Kidney epithelial cell (primary cell): ENCODE measurements around the gene PPBP. TPM values are rescaled to one million over a fixed set of nuclear protein-coding genes. Genes with fewer than 3 reads are reported as not detected.

Experiments
- DNase-seq: peaks from one replicate; pipeline ENCODE4 v3.0.0-alpha.2; 2010; ENCODE audit warnings: low read depth
- H3K27me3 ChIP-seq: 2 replicates; pipeline ENCODE4 v1.6.0; 2011; ENCODE audit warnings: low read length; ENCODE audit not compliant: control insufficient read depth, insufficient read depth
- H3K36me3 ChIP-seq: 2 replicates; pipeline ENCODE4 v1.5.1; 2011; ENCODE audit warnings: low read length; ENCODE audit not compliant: control insufficient read depth, insufficient read depth
- H3K4me3 ChIP-seq: 2 replicates; pipeline ENCODE4 v1.5.1; 2011; ENCODE audit warnings: low read depth, mild to moderate bottlenecking, control low read depth, low read length
- total RNA-seq: library from RNA; depleted of rRNA; stranded (reverse); fragments of >200 nt; gene quantifications from 2 replicates; pipeline ENCODE4 v1.2.3, GENCODE V29; 2015
- TF ChIP-seq, protein P1 (sequence below): IDR thresholded peaks from 2 replicates; pipeline ENCODE4 v1.5.1; 2011; ENCODE audit warnings: mild to moderate bottlenecking, moderate library complexity, low read length, control low read depth, inconsistent platforms; ENCODE audit not compliant: insufficient read depth, poor library complexity, severe bottlenecking

PPBP gene
- total RNA-seq, 1 donor from 2014 or later = not detected

DNA sequence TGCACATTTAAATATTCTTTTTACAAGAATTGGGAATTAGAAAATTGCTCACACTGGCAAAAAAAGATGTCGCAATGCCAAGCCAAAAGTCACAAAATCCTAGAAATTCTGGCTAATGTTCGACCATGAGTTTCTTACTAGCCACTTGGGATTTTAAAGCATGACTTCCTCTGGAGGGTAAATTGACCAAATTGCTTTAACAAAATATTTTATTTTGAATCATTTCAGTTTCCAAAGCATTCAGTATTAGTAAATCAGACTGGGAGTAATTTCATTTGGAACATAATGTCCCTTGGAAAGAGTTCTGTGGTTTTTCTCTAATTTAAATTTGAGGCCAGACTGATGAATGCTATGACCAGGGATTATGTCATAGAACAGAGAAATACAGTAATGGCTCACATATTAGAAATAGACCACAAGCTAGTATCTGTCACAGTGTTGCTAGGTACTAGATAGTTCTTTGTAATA, 18.1 kb upstream of the PPBP start:
- no peaks in the 10 kb centered on the region for H3K27me3 ChIP-seq
- TF ChIP-seq, protein P1, sequence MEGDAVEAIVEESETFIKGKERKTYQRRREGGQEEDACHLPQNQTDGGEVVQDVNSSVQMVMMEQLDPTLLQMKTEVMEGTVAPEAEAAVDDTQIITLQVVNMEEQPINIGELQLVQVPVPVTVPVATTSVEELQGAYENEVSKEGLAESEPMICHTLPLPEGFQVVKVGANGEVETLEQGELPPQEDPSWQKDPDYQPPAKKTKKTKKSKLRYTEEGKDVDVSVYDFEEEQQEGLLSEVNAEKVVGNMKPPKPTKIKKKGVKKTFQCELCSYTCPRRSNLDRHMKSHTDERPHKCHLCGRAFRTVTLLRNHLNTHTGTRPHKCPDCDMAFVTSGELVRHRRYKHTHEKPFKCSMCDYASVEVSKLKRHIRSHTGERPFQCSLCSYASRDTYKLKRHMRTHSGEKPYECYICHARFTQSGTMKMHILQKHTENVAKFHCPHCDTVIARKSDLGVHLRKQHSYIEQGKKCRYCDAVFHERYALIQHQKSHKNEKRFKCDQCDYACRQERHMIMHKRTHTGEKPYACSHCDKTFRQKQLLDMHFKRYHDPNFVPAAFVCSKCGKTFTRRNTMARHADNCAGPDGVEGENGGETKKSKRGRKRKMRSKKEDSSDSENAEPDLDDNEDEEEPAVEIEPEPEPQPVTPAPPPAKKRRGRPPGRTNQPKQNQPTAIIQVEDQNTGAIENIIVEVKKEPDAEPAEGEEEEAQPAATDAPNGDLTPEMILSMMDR = no peak
- H3K4me3 ChIP-seq = no peak overlapping the region
- DNase-seq = peak; percentile 65
- H3K36me3 ChIP-seq = no peaks in the 10 kb centered on the region

DNA sequence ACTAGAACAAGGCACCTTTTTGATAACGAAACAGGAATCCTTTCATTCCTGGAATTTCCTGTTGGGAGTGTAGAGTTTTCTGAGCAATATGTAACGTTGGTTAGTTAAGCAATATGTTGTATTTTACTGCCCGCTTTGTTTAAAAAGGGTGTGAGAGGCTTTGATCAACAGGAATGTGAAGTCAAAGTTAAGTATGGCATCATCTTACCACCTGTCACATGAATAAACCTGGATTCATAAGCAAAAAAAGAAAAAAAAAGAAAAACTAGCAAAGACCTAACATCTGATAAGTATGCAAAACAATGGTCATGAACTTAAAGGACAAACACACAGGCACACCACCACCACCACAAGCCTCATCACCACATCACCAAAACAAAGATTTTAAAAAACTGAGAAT, 17.5 kb upstream of the PPBP start:
- TF ChIP-seq, protein P1 = no peak
- H3K4me3 ChIP-seq = no peak overlapping the region
- DNase-seq = peak; percentile 43
- no peaks in the 10 kb centered on the region for H3K27me3 ChIP-seq
- no peaks in the 10 kb centered on the region for H3K36me3 ChIP-seq

DNA sequence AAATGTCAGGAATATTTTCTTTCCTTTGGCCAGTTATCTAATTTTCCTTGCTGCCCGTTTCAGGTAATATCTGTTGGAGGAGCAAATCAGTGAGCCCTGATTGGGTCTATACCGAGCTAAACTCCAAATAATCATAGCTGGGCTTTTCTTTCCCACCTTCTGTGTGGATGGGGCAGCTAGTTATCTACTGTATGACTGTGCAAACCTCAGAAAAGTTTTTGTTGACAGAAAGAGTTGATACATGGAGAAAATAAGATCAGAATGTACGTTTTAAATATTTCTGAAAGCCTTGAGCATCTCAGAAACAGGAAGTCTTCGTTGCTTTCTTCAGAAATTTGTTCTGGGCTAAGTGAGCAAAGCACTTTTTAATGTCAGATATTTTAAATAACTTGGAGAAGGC, 16.7 kb upstream of the PPBP start:
- Histone ChIP-seq H3K4me3 (no peak overlapping the region), H3K36me3 (no peaks in the 10 kb centered on the region), H3K27me3 (no peaks in the 10 kb centered on the region)
- TF ChIP-seq, protein P1 = no peak
- no peak for DNase-seq

DNA sequence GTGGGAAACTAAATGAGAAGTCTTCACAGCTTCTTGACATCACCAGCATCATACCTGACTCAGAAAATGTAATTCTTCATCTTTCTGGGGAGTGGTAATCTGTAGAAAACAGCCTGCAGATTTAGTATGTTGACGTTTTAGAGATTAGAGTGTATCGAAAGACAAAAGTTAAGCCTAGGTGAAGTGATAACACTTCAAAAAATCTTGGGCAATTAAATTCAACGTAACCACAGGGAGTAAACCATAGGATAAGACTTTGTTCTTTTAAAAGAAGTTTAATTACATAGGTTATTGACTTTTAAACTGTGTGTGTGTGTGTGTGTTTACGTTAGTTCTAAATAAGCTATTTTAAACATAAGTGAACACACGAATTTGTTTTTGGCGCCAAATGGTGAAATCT, 12.3 kb upstream of the PPBP start:
- H3K36me3 ChIP-seq = no peaks in the 10 kb centered on the region
- TF ChIP-seq, protein P1 = no peak
- no peak overlapping the region for H3K4me3 ChIP-seq
- no peak for DNase-seq
- H3K27me3 ChIP-seq = no peaks in the 10 kb centered on the region

DNA sequence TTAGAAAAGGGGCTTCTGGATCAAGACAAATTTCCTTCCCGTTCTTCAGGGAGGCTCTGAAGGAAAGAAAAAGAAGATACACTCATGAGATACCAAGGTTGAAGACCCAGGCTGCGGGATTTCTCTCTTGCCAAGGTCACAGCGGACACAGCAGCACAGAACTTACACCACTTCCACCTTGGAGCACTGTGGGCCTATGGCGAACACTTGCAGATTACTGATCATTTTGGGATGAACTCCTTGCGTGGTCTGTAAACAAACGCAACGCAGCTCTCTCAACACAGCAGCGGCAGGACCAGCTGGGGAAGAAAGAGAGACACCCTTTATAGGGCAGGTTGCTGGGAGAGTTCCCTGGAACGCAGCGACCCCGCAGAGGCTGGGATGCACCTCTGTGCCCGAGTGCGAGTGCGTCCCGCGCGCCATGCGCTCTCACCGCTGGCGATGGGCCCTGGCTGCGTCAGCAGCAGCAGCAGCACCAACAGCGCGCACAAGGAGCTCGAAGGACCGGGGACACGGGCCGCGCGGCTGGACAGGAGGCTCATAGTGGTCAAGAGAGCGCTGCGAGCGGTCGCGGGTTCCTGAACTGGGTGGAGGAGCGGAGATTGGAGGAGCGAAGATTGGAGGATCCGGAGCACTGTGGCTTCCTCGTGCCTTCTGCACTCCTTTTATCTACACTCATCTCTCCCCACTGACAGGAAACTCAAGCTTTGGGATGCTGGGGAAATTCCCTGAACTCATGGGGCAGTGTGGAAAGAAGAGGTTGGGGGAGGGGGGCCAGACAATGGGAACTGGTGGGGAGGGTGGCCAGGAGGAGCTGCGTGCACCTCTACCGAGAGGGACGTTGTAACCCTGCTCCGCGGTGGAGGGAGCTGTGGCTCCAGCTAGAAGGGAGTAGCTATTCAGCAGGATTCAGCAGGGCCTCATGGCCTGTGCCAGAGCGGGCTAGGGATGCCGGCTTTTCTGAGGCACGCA, 10.3 kb upstream of the PPBP start, which contains the start of gene CXCL5:
TSS of gene CXCL5 (minus strand) at position 638 of the 972 bp plus-strand sequence. CDS start at position 542, 96 bp downstream.
- TF ChIP-seq, protein P1 = peak; percentile 28
- no peak for DNase-seq
- Histone ChIP-seq H3K4me3 (peak within 1 kb of the TSS; percentile 28), H3K27me3 (no peaks in the 10 kb centered on the region), H3K36me3 (no peaks in the 10 kb centered on the region)
